ENCODE results near the gene PLEKHB1. TPM values are rescaled to one million over a fixed set of nuclear protein-coding genes. Genes with fewer than 3 reads are reported as not detected.

PLEKHB1 gene
- total and polyA plus RNA-seq, 4 donors: 8.1 to 38.8 (median 11.9) TPM

Other genes with a start within 250 kb of the PLEKHB1 start
- 10 to 100 TPM; 24.5 to 25.5 TPM for gene FAM168A, start 48.5 kb upstream of the PLEKHB1 start, total RNA-seq
- 1 to 10 TPM; 6.7 to 9.7 TPM for gene FAM168A, start 48.5 kb upstream of the PLEKHB1 start, polyA plus RNA-seq
- gene RAB6A, start 114.5 kb downstream of the PLEKHB1 start, total RNA-seq: 100 to 1,000 TPM in 1 of 2 donors, 10 to 100 TPM in 1; 93.2 to 159 TPM
- gene RAB6A, start 114.5 kb downstream of the PLEKHB1 start, polyA plus RNA-seq: 10 to 100 TPM; 45.8 to 70.3 TPM
- gene MRPL48, start 141.3 kb downstream of the PLEKHB1 start, total RNA-seq: 10 to 100 TPM; 24.7 to 37.3 TPM
- 10 to 100 TPM; 20.5 to 38.1 TPM for gene MRPL48, start 141.3 kb downstream of the PLEKHB1 start, polyA plus RNA-seq
- gene COA4, start 230.3 kb downstream of the PLEKHB1 start, total RNA-seq: 10 to 100 TPM; 40.0 to 65.4 TPM
- gene COA4, start 230.3 kb downstream of the PLEKHB1 start, polyA plus RNA-seq: 100 to 1,000 TPM in 1 of 2 donors, 10 to 100 TPM in 1; 75.0 to 105 TPM
- 10 to 100 TPM; 14.6 to 23.3 TPM for gene PAAF1, start 230.4 kb downstream of the PLEKHB1 start, total RNA-seq
- gene PAAF1, start 230.4 kb downstream of the PLEKHB1 start, polyA plus RNA-seq: 10 to 100 TPM; 10.2 to 13.3 TPM

Data from lung (tissue), 4 donors.